ENCODE data around the gene MFSD6L. TPM values are rescaled to one million over a fixed set of nuclear protein-coding genes. Genes with fewer than 3 reads are reported as not detected.
"Not testable (repeated sequence)": the region's sequence is repeated elsewhere in the genome, so short reads cannot be mapped to it uniquely, and the experiment has no call there.

Gene MFSD6L
- total RNA-seq, 1 donor from 2014 or later: 0.12 TPM

GRCh38 chr17:8828517-8828875 is 29.3 kb upstream of the MFSD6L start:
- DNase-seq (ENCODE audit: extremely low read depth, low read depth, low spot score): no peak

- DNase-seq (ENCODE audit: extremely low read depth, low read depth, low spot score): no peak
Measured at GRCh38 chr17:8826808-8827435, 27.8 kb upstream of the MFSD6L start.

GRCh38 chr17:8825802-8826201 is 26.6 kb upstream of the MFSD6L start:
- no peak for DNase-seq (ENCODE audit: extremely low read depth, low read depth, low spot score)

GRCh38 chr17:8823279-8823678 is 24.1 kb upstream of the MFSD6L start:
- no peak for DNase-seq (ENCODE audit: extremely low read depth, low read depth, low spot score)

GRCh38 chr17:8822401-8823035 is 23.4 kb upstream of the MFSD6L start:
- no peak for DNase-seq (ENCODE audit: extremely low read depth, low read depth, low spot score)

- no peak for DNase-seq (ENCODE audit: extremely low read depth, low read depth, low spot score)
Measured at GRCh38 chr17:8821446-8822105, 22.4 kb upstream of the MFSD6L start.

GRCh38 chr17:8820311-8821010 is 21.3 kb upstream of the MFSD6L start:
- DNase-seq (ENCODE audit: extremely low read depth, low read depth, low spot score): no peak

- no peak for DNase-seq (ENCODE audit: extremely low read depth, low read depth, low spot score)
Measured at GRCh38 chr17:8818654-8819330, 19.6 kb upstream of the MFSD6L start.

- no peak for DNase-seq (ENCODE audit: extremely low read depth, low read depth, low spot score)
Measured at GRCh38 chr17:8818047-8818446, 18.9 kb upstream of the MFSD6L start.

- DNase-seq (ENCODE audit: extremely low read depth, low read depth, low spot score): no peak
Measured at GRCh38 chr17:8806926-8807550, 7.9 kb upstream of the MFSD6L start.

- DNase-seq (ENCODE audit: extremely low read depth, low read depth, low spot score): no peak
Measured at GRCh38 chr17:8806253-8806925, 7.2 kb upstream of the MFSD6L start.

- not testable (repeated sequence) for DNase-seq (ENCODE audit: extremely low read depth, low read depth, low spot score)
Measured at GRCh38 chr17:8805396-8805795, 6.2 kb upstream of the MFSD6L start.

- no peak for DNase-seq (ENCODE audit: extremely low read depth, low read depth, low spot score)
Measured at GRCh38 chr17:8803531-8804420, 4.6 kb upstream of the MFSD6L start.

GRCh38 chr17:8801135-8801840 is 2.1 kb upstream of the MFSD6L start:
- no peak for DNase-seq (ENCODE audit: extremely low read depth, low read depth, low spot score)

- DNase-seq (ENCODE audit: extremely low read depth, low read depth, low spot score): no peak
Measured at GRCh38 chr17:8800656-8801055, 1.5 kb upstream of the MFSD6L start.

- no peak for DNase-seq (ENCODE audit: extremely low read depth, low read depth, low spot score)
Measured at GRCh38 chr17:8799570-8800212, 526 bp upstream of the MFSD6L start.

- DNase-seq (ENCODE audit: extremely low read depth, low read depth, low spot score): no peak
Measured at GRCh38 chr17:8798176-8798845, 854 bp downstream of the MFSD6L start.
